Endothelial cell of umbilical vein (primary cell): ENCODE data around the gene CTSW. TPM values are rescaled to one million over a fixed set of nuclear protein-coding genes. Genes with fewer than 3 reads are reported as not detected.

Experiments used
- BruUV-seq: library from RNA; stranded (reverse); fragments of 400-500 nt; replicated peaks from 2 replicates; lab custom pipeline; 2021; lab: Mats Ljungman, UMichigan
- CTCF ChIA-PET: fragments of 300-600, 350-600 bp; sonication (Branson Sonifier 250); formaldehyde crosslinking; loops from one replicate; lab custom pipeline; 2021; ENCODE audit warnings: antibody characterized with exemption, inconsistent platforms; lab: Charles Lee
- POLR2A ChIA-PET: fragments of 300-600, 350-600 bp; sonication (Branson Sonifier 250); formaldehyde crosslinking; loops from one replicate; lab custom pipeline; 2021; ENCODE audit warnings: antibody characterized with exemption, inconsistent platforms; lab: Charles Lee
- DNase-seq: peaks from one replicate; pipeline ENCODE4 v3.0.0-alpha.2; 2011; ENCODE audit warnings: low read depth, low spot score
- FAIRE-seq: peaks from 2 replicates; lab custom pipeline; 2011; peaks lifted over from hg19 to GRCh38; lab: Jason Lieb, UNC
- H2AFZ ChIP-seq: 2 replicates; pipeline ENCODE4 v1.6.0; 2012; ENCODE audit warnings: low read depth, low read length, control low read depth, inconsistent platforms
- H3K27ac ChIP-seq: 2 replicates; pipeline ENCODE4 v1.5.1; 2011; ENCODE audit warnings: low read depth, mild to moderate bottlenecking, control low read depth, low read length, moderate library complexity; ENCODE audit not compliant: insufficient read depth
- H3K27me3 ChIP-seq, 2 experiments: 2 replicates each; pipeline versions ENCODE4 v1.6.0 to v1.6.1; 2011; ENCODE audit warnings: low read length in 2 of 2, mixed read lengths in 1 of 2; ENCODE audit not compliant: control insufficient read depth in 2 of 2, insufficient read depth in 2 of 2
- H3K36me3 ChIP-seq, 2 experiments: 2 replicates in 1 of 2; 3 replicates in 1 of 2; pipeline ENCODE4 v1.5.1; 2011; ENCODE audit warnings: low read length in 2 of 2, mild to moderate bottlenecking in 1 of 2, moderate library complexity in 1 of 2; ENCODE audit not compliant: control insufficient read depth in 2 of 2, insufficient read depth in 2 of 2; ENCODE audit errors: extremely low read depth in 1 of 2
- H3K4me1 ChIP-seq: 3 replicates; pipeline ENCODE4 v1.5.1; 2011; ENCODE audit warnings: mild to moderate bottlenecking, low read length; ENCODE audit not compliant: control insufficient read depth, insufficient read depth; ENCODE audit errors: extremely low read depth
- H3K4me2 ChIP-seq: 2 replicates; pipeline ENCODE4 v1.6.1; 2011; ENCODE audit warnings: low read length, control low read depth, mixed read lengths; ENCODE audit not compliant: insufficient read depth
- H3K4me3 ChIP-seq, 3 experiments: fragments of 200-600 bp in 1 of 3; sonication (generic), shearing (Covaris generic) in 1 of 3; replicated peaks in 1 of 3; 2 replicates each; pipeline ENCODE4 v1.5.1; 2011 to 2016; ENCODE audit warnings: control low read depth in 3 of 3, low read length in 3 of 3, mild to moderate bottlenecking in 2 of 3, inconsistent platforms in 1 of 3, low read depth in 1 of 3, moderate library complexity in 1 of 3; ENCODE audit not compliant: insufficient read depth in 1 of 3
- H3K79me2 ChIP-seq: 2 replicates; pipeline ENCODE4 v1.6.0; 2012; ENCODE audit warnings: low read length, inconsistent platforms; ENCODE audit not compliant: control insufficient read depth, insufficient read depth
- H3K9ac ChIP-seq: replicated peaks from 2 replicates; pipeline ENCODE3; 2011; ENCODE audit warnings: low read length, control low read depth; ENCODE audit not compliant: insufficient read depth; ENCODE audit errors: extremely low read depth
- H3K9me1 ChIP-seq: replicated peaks from 3 replicates; pipeline ENCODE4 v1.6.0; 2011; ENCODE audit warnings: mild to moderate bottlenecking, low read length; ENCODE audit not compliant: control insufficient read depth, insufficient read depth; ENCODE audit errors: extremely low read depth
- H3K9me3 ChIP-seq: replicated peaks from 2 replicates; pipeline ENCODE4 v1.5.1; 2012; ENCODE audit warnings: low read length, inconsistent platforms; ENCODE audit not compliant: control insufficient read depth, insufficient read depth
- H4K20me1 ChIP-seq: replicated peaks from 2 replicates; pipeline ENCODE3; 2011; ENCODE audit warnings: mild to moderate bottlenecking, low read length; ENCODE audit not compliant: control insufficient read depth, insufficient read depth; ENCODE audit errors: extremely low read depth
- CTCF ChIP-seq, 2 donors: IDR thresholded peaks; 1 replicate in 1 of 2; 2 replicates in 1 of 2; pipeline ENCODE4 v1.5.1; 2011; ENCODE audit warnings: low read length in 2 of 2, mild to moderate bottlenecking in 2 of 2, moderate library complexity in 2 of 2, control low read depth in 1 of 2, inconsistent platforms in 1 of 2, low read depth in 1 of 2; ENCODE audit not compliant: insufficient read depth in 1 of 2; ENCODE audit errors: extremely low read depth in 1 of 2
- FOS ChIP-seq: IDR thresholded peaks from 2 replicates; pipeline ENCODE4 v1.6.1; 2011; ENCODE audit warnings: mild to moderate bottlenecking, low read length, moderate library complexity, borderline replicate concordance; ENCODE audit not compliant: insufficient read depth
- MAX ChIP-seq: IDR thresholded peaks from 2 replicates; pipeline ENCODE4 v1.6.1; 2011; ENCODE audit not compliant: insufficient read depth, insufficient read length
- MYC ChIP-seq: IDR thresholded peaks from one replicate; pipeline ENCODE4 v1.6.1; 2011; ENCODE audit warnings: mild to moderate bottlenecking, low read depth, low read length
- POLR2A ChIP-seq: IDR thresholded peaks from 2 replicates; pipeline ENCODE4 v1.6.1; 2012; ENCODE audit warnings: low read depth, mild to moderate bottlenecking, control low read depth, low read length
- POLR2AphosphoS5 ChIP-seq: IDR thresholded peaks from 2 replicates; pipeline ENCODE4 v1.6.1; 2012; ENCODE audit warnings: low read depth, mild to moderate bottlenecking, control low read depth, low read length, moderate library complexity; ENCODE audit not compliant: insufficient read depth
- dilution Hi-C: fragments of 300-500 bp; cut with MboI; formaldehyde crosslinking; loops from one replicate; pipeline ENCODE4 v1.15.0; 2019; ENCODE audit warnings: low sequenced_read_pairs; ENCODE audit not compliant: extremely low pct_ligation_motif_present
- intact Hi-C: fragments of 100-400 bp; cut with micrococcal nuclease; formaldehyde crosslinking; loops from one replicate; pipeline ENCODE4 v1.10.0; 2022
- polyA plus RNA-seq, 4 experiments: library from polyadenylated mRNA; depleted of rRNA in 3 of 4; stranded (reverse) in 3 of 4; unstranded in 1 of 4; fragments of >200 nt; gene quantifications; 2 replicates each; pipeline versions ENCODE4 v1.2.1 to v1.2.3, GENCODE V29; 2011 to 2012; ENCODE audit warnings: missing spikeins in 1 of 4
- total RNA-seq: library from RNA; stranded (reverse); gene quantifications from 2 replicates; pipeline ENCODE4 v1.2.3, GENCODE V29; 2021

The CTSW gene
- total and polyA plus RNA-seq, 2 donors (not counting 3 experiments of a cell fraction or from before 2014, with no cell fraction given), result not detected

- CTCF ChIA-PET, result interaction anchor here (0.7 to 6.7 kb wide), 18 partner anchors 9 to 178 kb away, joined by 3 to 75 read pairs (median 5); partner anchors contain the start of genes AP5B1, C11orf68, CFL1 and FOSL1
- H4K20me1 ChIP-seq, result no peaks in the 10 kb centered on the region
- peak within 1 kb of the TSS; percentile 56 to 92 (median 78) for H3K4me3 ChIP-seq
- H2AFZ ChIP-seq, result no peak within 1 kb of the TSS
- dilution Hi-C loops (no loop called here), intact Hi-C loops (loop anchor here (1.0 kb wide), 2 partner anchors 9 to 71 kb away; partner anchors contain the start of gene SART1)
- peak within 1 kb of the TSS; percentile 88 for H3K4me2 ChIP-seq
- peaks cover 4 to 6% of the 10 kb centered on the region in 2 experiments for H3K36me3 ChIP-seq
- POLR2A ChIA-PET, result interaction anchor here (0.5 to 6.7 kb wide), 11 partner anchors 10 to 1051 kb away, joined by 3 to 67 read pairs (median 4); partner anchors contain the start of genes BANF1, C11orf68, CFL1 and EIF1AD
- H3K27ac ChIP-seq, result peak within 1 kb of the TSS; percentile 99
- no peaks in the 10 kb centered on the region for H3K9me3 ChIP-seq
- BruUV-seq, result no TSS peak
- peak; percentile 96 for DNase-seq
- peak; percentile 81 for FAIRE-seq
- no peaks in the 10 kb centered on the region for H3K27me3 ChIP-seq
- peaks cover 56% of the 10 kb centered on the region for H3K79me2 ChIP-seq
- no peaks in the 10 kb centered on the region for H3K9me1 ChIP-seq
- peak within 1 kb of the TSS; percentile 98 for H3K9ac ChIP-seq
- peaks cover 60% of the 10 kb centered on the region for H3K4me1 ChIP-seq
- TF ChIP-seq POLR2A (peak; percentile 96), CTCF (IDR thresholded peaks at IDR 0.05; ENCODE audit: extremely low read depth in 1 of 2, insufficient read depth in 1 of 2, low read depth in 1 of 2, low read length in 2 of 2) (peak in 1 of 2 donors; percentile 11), MAX (peak; percentile 15), FOS (no peak), MYC (peak; percentile 38), POLR2AphosphoS5 (peak; percentile 99)
These were observed 10.9 kb downstream of the CTSW start, which contains the start of gene CCDC85B for GRCh38 chr11:65890324-65891218. Gene CCDC85B, plus strand, starts transcription at chr11:65890673. Its CDS starts 111 bp downstream, at chr11:65890784.
